Measurements from ENCODE around the gene SPP1.

The SPP1 gene

DNA sequence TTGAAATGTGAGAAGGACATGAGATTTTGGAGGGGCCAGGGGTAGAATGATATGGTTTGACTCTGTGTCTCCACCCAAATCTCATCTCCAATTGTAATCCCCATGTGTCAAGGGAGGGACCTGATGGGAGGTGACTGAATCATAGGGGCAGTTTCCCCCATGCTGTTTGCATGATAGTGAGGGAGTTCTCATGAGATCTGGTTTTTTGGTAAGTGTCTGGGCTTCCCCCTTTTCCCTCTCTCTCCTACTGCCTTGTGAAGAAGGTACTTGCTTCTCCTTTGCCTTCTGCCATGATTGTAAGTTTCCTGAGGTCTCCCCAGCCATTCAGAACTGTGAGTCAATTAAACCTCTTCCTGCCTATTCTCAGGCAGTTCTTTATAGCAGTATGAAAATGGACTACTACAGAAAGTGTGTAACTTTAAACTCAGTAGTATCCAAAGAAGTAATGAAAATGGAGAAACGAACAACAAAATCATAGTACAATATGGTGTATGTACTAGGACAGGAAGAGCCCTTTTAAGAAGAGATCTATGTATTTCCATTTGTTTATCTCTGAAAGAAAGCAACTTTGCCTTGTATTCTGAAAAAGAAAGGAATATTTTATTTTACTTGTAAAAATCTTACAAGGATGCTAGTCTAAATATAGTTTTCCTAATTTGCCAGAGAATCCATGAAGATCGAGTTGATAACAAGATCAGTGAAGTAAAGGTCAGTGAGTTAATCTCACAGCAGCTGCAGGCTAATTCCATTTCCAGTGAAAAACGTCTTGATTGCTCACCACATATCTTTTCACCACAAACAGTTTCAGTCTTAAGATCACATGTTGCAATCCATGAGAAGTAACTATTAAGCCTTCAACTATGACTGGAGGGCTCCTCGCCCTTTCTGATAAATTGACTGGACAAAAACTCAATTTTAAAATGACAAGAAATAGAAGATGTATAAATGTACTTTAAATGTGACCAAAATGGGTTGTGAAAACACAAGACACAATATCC lies 52.4 kb downstream of the SPP1 start:
- peak; percentile 85 for DNase-seq

DNA sequence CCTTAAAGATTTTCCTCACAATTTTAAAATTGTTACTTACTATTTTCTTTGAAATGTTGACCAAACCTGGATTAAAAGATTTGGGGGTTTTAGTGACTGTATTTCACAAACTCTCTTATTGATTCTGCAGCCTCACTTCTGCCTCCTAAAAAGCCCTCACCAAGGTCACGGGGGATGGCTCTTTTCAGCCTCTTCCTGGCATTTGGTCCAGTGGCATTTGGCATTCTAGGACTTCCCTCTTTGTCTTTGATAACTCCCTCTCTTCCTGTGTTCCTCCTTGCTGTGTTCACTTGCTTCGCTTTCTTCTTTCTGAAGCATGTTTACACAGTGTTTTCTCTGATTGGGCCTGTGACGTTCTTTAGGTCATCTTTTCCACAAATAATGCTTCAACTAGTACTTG lies 53.4 kb downstream of the SPP1 start:
- peak; percentile 46 for DNase-seq

DNA sequence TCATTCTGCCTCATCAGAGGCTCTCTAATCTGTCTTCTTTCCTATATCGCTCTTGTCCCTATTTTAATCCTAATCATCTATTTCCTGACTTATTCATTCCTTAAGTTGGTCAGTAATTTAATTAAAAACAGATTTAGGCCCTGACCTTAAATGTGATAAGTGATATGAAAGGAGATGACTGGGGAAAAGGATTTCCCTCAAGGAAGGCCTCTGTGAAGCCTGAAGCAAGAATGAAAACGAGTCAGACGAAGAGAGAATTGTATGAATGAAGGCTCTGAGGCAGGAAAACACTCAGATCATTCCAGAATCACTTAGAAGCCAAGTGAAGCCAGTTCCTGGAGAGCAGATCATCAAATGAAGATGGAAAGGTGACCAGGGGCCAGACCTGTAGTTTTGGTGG lies 54.0 kb downstream of the SPP1 start:
- no peak for DNase-seq

DNA sequence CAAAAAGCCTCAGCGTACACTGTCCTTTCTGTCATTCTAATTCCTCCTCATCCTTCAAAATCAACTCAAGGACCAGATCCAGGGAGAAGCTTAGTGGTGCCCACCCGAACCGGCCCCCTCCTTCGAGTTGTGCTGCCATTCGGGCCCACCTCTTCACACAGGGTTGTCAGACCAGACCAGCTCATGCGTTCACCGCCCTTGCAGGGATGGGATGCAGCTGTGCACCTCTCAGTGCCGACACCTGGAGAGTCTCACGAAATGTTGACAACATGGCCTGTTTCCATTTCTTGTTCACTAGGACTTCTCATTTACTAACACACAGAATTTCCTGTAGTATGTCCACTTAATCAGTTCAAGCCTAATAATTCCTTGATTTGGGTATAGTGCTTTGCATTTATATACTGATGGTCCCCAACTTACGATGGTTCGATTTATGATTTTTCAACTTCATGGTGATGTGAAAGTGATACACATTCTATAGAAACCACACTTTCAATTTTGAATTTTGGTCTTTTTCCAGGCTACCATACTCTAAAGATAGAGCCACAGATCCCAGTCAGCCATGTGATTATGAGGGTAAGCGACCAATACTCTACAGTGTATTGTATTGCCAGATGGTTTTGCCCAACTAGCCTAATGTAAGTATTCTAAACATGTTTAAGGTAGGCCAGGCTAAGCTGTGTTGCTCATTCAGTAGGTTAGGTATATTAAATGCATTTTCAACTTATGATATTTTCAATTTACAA lies 55.2 kb downstream of the SPP1 start:
- DNase-seq: no peak

Data from inflammatory macrophage treated with lipopolysaccharide for 4 hours (primary cell).